IMR-90 (cell line): ENCODE data around the gene CPAMD8. TPM values are rescaled to one million over a fixed set of nuclear protein-coding genes. Genes with fewer than 3 reads are reported as not detected.
A peak's percentile ranks its signal among the peaks of the same experiment; 100 is the strongest.

Experiments used
- ATAC-seq: fragments of 200-7000 bp; cut with Tn5 transposase; 2 replicates; pipeline ENCODE4 v1.9.1; 2020; ENCODE audit warnings: low read depth, mild to moderate bottlenecking, moderate library complexity
- BruUV-seq: library from RNA; stranded (reverse); fragments of 400-500 nt; replicated peaks from 2 replicates; lab custom pipeline; 2021; lab: Mats Ljungman, UMichigan
- CTCF ChIA-PET: fragments of 300-600 bp; formaldehyde crosslinking; extraction: SDS; loops from one replicate; lab custom pipeline; 2021; ENCODE audit warnings: antibody characterized with exemption; lab: Yijun Ruan, JAX
- POLR2A ChIA-PET: fragments of 300-600 bp; sonication (Branson Sonifier 250); formaldehyde crosslinking; loops from one replicate; lab custom pipeline; 2022; ENCODE audit warnings: antibody characterized with exemption; ENCODE audit not compliant: unreplicated experiment; lab: Charles Lee
- DNase-seq: peaks from one replicate; pipeline ENCODE4 v3.0.0; 2013
- H2AFZ ChIP-seq: replicated peaks from 2 replicates; pipeline ENCODE3; 2013; ENCODE audit warnings: low read length, mild to moderate bottlenecking; ENCODE audit not compliant: poor library complexity
- H2AK5ac ChIP-seq: 2 replicates; pipeline ENCODE4 v1.6.1; 2013; ENCODE audit warnings: low read depth, low read length, inconsistent platforms
- H2AK9ac ChIP-seq: replicated peaks from 2 replicates; pipeline ENCODE3; 2013; ENCODE audit warnings: mild to moderate bottlenecking, low read depth, low read length, moderate library complexity; ENCODE audit not compliant: poor library complexity
- H2BK120ac ChIP-seq: 2 replicates; pipeline ENCODE4 v1.6.1; 2013; ENCODE audit warnings: low read depth, low read length, inconsistent platforms
- H2BK15ac ChIP-seq: 3 replicates; pipeline ENCODE4 v1.6.1; 2013; ENCODE audit warnings: low read depth, low read length, inconsistent platforms
- H2BK20ac ChIP-seq: 2 replicates; pipeline ENCODE4 v1.6.1; 2013; ENCODE audit warnings: low read depth, mild to moderate bottlenecking, inconsistent platforms, low read length, moderate library complexity
- H2BK5ac ChIP-seq: 2 replicates; pipeline ENCODE4 v1.6.1; 2013; ENCODE audit warnings: mild to moderate bottlenecking, low read depth, low read length, inconsistent platforms; ENCODE audit not compliant: poor library complexity, severe bottlenecking
- H3K14ac ChIP-seq: replicated peaks from 2 replicates; pipeline ENCODE4 v1.6.1; 2013; ENCODE audit warnings: low read depth, low read length, inconsistent platforms
- H3K18ac ChIP-seq: 2 replicates; pipeline ENCODE4 v1.6.1; 2013; ENCODE audit warnings: low read depth, low read length, control low read depth
- H3K23ac ChIP-seq: 2 replicates; pipeline ENCODE4 v1.6.1; 2013; ENCODE audit warnings: low read depth, low read length, inconsistent platforms
- H3K27ac ChIP-seq: 2 replicates; pipeline ENCODE4 v1.5.1; 2013; ENCODE audit warnings: mild to moderate bottlenecking, control low read depth, low read length; ENCODE audit not compliant: insufficient read depth
- H3K27me3 ChIP-seq: 2 replicates; pipeline ENCODE4 v1.6.1; 2013; ENCODE audit warnings: low read length; ENCODE audit not compliant: control insufficient read depth, insufficient read depth
- H3K36me3 ChIP-seq: 2 replicates; pipeline ENCODE4 v1.6.1; 2013; ENCODE audit warnings: low read length, mixed read lengths; ENCODE audit not compliant: control insufficient read depth, insufficient read depth
- H3K4ac ChIP-seq: 2 replicates; pipeline ENCODE4 v1.6.1; 2013; ENCODE audit warnings: low read depth, low read length, inconsistent platforms
- H3K4me1 ChIP-seq: 2 replicates; pipeline ENCODE4 v1.6.1; 2013; ENCODE audit warnings: low read length, mixed read lengths; ENCODE audit not compliant: control insufficient read depth, insufficient read depth
- H3K4me2 ChIP-seq: 2 replicates; pipeline ENCODE4 v1.6.1; 2013; ENCODE audit warnings: low read depth, mild to moderate bottlenecking, control low read depth, low read length, moderate library complexity
- H3K4me3 ChIP-seq: 2 replicates; pipeline ENCODE4 v1.5.1; 2013; ENCODE audit warnings: low read depth, mild to moderate bottlenecking, control low read depth, low read length, moderate library complexity; ENCODE audit not compliant: insufficient read depth
- H3K56ac ChIP-seq: 2 replicates; pipeline ENCODE4 v1.6.1; 2013; ENCODE audit warnings: low read length, inconsistent platforms; ENCODE audit not compliant: insufficient read depth; ENCODE audit errors: extremely low read depth
- H3K79me1 ChIP-seq, 2 experiments: 2 replicates each; pipeline ENCODE4 v1.6.1; 2013; ENCODE audit warnings: low read length in 2 of 2, inconsistent platforms in 1 of 2, low read depth in 1 of 2
- H3K9ac ChIP-seq: 2 replicates; pipeline ENCODE4 v1.6.1; 2013; ENCODE audit warnings: low read depth, low read length, control low read depth
- H3K9me1 ChIP-seq: 2 replicates; pipeline ENCODE4 v1.6.1; 2013; ENCODE audit warnings: low read length, inconsistent platforms; ENCODE audit not compliant: insufficient read depth
- H3K9me3 ChIP-seq: 2 replicates; pipeline ENCODE4 v1.6.1; 2013; ENCODE audit warnings: low read length; ENCODE audit not compliant: control insufficient read depth, insufficient read depth
- H4K20me1 ChIP-seq: 2 replicates; pipeline ENCODE4 v1.6.1; 2013; ENCODE audit warnings: low read length, inconsistent platforms; ENCODE audit not compliant: insufficient read depth
- H4K5ac ChIP-seq: 2 replicates; pipeline ENCODE4 v1.6.1; 2013; ENCODE audit warnings: mild to moderate bottlenecking, low read depth, low read length, control low read depth
- H4K8ac ChIP-seq, 2 experiments: 2 replicates each; pipeline ENCODE4 v1.6.1; 2013; ENCODE audit warnings: low read depth in 2 of 2, low read length in 2 of 2, control low read depth in 1 of 2, inconsistent platforms in 1 of 2
- H4K91ac ChIP-seq: 2 replicates; pipeline ENCODE4 v1.6.1; 2013; ENCODE audit warnings: low read depth, low read length, inconsistent platforms; ENCODE audit not compliant: insufficient read depth
- CEBPB ChIP-seq: IDR thresholded peaks from 2 replicates; pipeline ENCODE4 v1.6.1; 2012; ENCODE audit warnings: low read depth, low read length, improper control_type of control experiment
- FOS ChIP-seq: fragments of 150-350 bp; IDR thresholded peaks from 2 replicates; pipeline ENCODE4 v1.6.1; 2016; ENCODE audit warnings: low read depth, low read length
- MAFK ChIP-seq: IDR thresholded peaks from 2 replicates; pipeline ENCODE4 v1.6.1; 2012; ENCODE audit warnings: low read depth, low read length, improper control_type of control experiment
- NFE2L2 ChIP-seq: fragments of 150-350 bp; IDR thresholded peaks from 2 replicates; pipeline ENCODE4 v1.6.1; 2016; ENCODE audit warnings: low read depth, mild to moderate bottlenecking, low read length
- POLR2A ChIP-seq: IDR thresholded peaks from 2 replicates; pipeline ENCODE4 v1.6.1; 2012; ENCODE audit warnings: mild to moderate bottlenecking, low read depth, low read length
- RAD21 ChIP-seq: IDR thresholded peaks from 2 replicates; pipeline ENCODE4 v1.6.1; 2012; ENCODE audit warnings: low read length, improper control_type of control experiment
- RFX5 ChIP-seq: IDR thresholded peaks from 2 replicates; pipeline ENCODE4 v1.8.0; 2012; ENCODE audit warnings: low read depth, mild to moderate bottlenecking, low read length, moderate library complexity
- SMC3 ChIP-seq: fragments of 150-350 bp; IDR thresholded peaks from 2 replicates; pipeline ENCODE4 v1.6.1; 2016; ENCODE audit warnings: low read depth, mild to moderate bottlenecking, antibody characterized with exemption, low read length, moderate library complexity
- WGBS, 2 experiments: methylation state at CpG; one replicate each; pipeline versions ENCODE4 v1.1.5 to v1.1.7; 2013; ENCODE audit warnings: missing lambda C conversion rate in 2 of 2; ENCODE audit not compliant: insufficient read length in 1 of 2; ENCODE audit errors: extremely low coverage in 2 of 2; 5-methylcytosine and 5-hydroxymethylcytosine counted together
- dilution Hi-C: fragments of 300-500 bp; cut with HindIII; formaldehyde crosslinking; loops from one replicate; pipeline ENCODE4 v1.14.3; 2018; ENCODE audit warnings: low sequenced_read_pairs; ENCODE audit not compliant: unreplicated experiment
- in situ Hi-C: fragments of 300-500 bp; cut with MboI; formaldehyde crosslinking; loops from 3 replicates; pipeline ENCODE4 v1.14.3; 2019; ENCODE audit warnings: low sequenced_read_pairs, inconsistent platforms, mixed read lengths
- intact Hi-C: fragments of 100-400 bp; cut with micrococcal nuclease; formaldehyde crosslinking; loops from 2 replicates; pipeline ENCODE4 v1.10.0; 2022
- polyA plus RNA-seq, 3 experiments: library from polyadenylated mRNA; depleted of rRNA; stranded (reverse); fragments of >200 nt; gene quantifications; 2 replicates each; pipeline ENCODE4 v1.2.3, GENCODE V29; 2012; ENCODE audit warnings: low replicate concordance in 1 of 3
- total RNA-seq: library from RNA; depleted of rRNA; stranded (reverse); fragments of >200 nt; gene quantifications from 2 replicates; pipeline ENCODE4 v1.2.3, GENCODE V29; 2012
- TF ChIP-seq, protein P1 (sequence below): fragments of 150-350 bp; IDR thresholded peaks from 2 replicates; pipeline ENCODE4 v1.6.1; 2016; ENCODE audit warnings: low read depth, mild to moderate bottlenecking, low read length, moderate library complexity, borderline replicate concordance

The CPAMD8 gene
- total and polyA plus RNA-seq, 2 of the 4 experiments (the other 2 are of a cell fraction) = 0.36 to 0.79 TPM

DNA sequence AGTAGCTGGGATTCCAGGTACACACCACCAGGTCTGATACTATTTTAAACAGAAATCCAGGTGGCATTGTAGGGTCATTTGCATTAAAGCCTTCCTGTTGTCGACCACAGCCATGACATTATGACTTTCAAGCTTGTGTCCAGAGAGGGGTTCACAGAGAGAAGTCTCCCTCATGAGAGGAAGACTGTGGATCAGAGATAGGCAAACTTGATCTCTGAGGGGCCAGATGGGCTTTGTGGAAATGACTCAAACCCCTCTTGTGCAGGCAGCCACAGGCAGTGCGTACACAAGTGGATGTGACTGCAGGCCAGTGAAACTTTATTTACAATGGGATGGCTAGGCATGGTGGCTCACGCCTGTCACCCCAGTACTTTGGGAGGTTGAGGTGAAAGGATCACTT, 165.6 kb downstream of the CPAMD8 start:
- Histone ChIP-seq H2BK15ac (no peak overlapping the region), H3K9me1 (peaks cover 3% of the 10 kb centered on the region; the same call in 1 of the 2 replicates), H2BK120ac (no peak overlapping the region), H3K9me3 (no peaks in the 10 kb centered on the region), H2BK5ac (no peak overlapping the region), H3K79me1 (peaks cover 8 to 23% of the 10 kb centered on the region in 2 experiments; a peak in 3 of 4 replicates), H3K27ac (no peak overlapping the region), H3K9ac (no peak overlapping the region), H2AK9ac (peak overlapping the region; percentile 70), H3K56ac (no peak overlapping the region), H2AFZ (no peak overlapping the region), H3K4me2 (no peak overlapping the region), H4K8ac (no peak overlapping the region), H2AK5ac (no peak overlapping the region), H4K20me1 (no peaks in the 10 kb centered on the region), H3K14ac (no peak overlapping the region), H3K4me1 (peaks cover 2% of the 10 kb centered on the region; the same call in 1 of the 2 replicates), H4K91ac (no peak overlapping the region), H2BK20ac (peak overlapping the region; percentile 21; the same call in 1 of the 2 replicates), H4K5ac (no peak overlapping the region), H3K4me3 (no peak overlapping the region), H3K27me3 (no peaks in the 10 kb centered on the region), H3K23ac (no peak overlapping the region), H3K18ac (no peak overlapping the region), H3K36me3 (peaks cover 51% of the 10 kb centered on the region), H3K4ac (no peak overlapping the region)
- no TSS peak for BruUV-seq
- intact Hi-C loops = no loop called here
- no CpG with 5 or more reads among the region's 3 CpGs for WGBS, 2 experiments
- no peak for TF ChIP-seq NFE2L2
- TF ChIP-seq POLR2A = no peak
- no peak for TF ChIP-seq RAD21
- no peak for TF ChIP-seq RFX5
- TF ChIP-seq CEBPB = no peak
- no peak for TF ChIP-seq FOS
- TF ChIP-seq SMC3 = no peak
- TF ChIP-seq MAFK = no peak
- TF ChIP-seq, protein P1, sequence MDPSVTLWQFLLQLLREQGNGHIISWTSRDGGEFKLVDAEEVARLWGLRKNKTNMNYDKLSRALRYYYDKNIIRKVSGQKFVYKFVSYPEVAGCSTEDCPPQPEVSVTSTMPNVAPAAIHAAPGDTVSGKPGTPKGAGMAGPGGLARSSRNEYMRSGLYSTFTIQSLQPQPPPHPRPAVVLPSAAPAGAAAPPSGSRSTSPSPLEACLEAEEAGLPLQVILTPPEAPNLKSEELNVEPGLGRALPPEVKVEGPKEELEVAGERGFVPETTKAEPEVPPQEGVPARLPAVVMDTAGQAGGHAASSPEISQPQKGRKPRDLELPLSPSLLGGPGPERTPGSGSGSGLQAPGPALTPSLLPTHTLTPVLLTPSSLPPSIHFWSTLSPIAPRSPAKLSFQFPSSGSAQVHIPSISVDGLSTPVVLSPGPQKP = no peak
- dilution Hi-C loops = no loop called here
- no peak for ATAC-seq
- CTCF ChIA-PET = no interaction called here
- in situ Hi-C loops = no loop called here
- POLR2A ChIA-PET = no interaction called here
- DNase-seq = no peak
